Fibroblast of mammary gland (primary cell): ENCODE results near the gene ERC1.
A peak's percentile ranks its signal among the peaks of the same experiment; 100 is the strongest.

ENCODE experiments used
- DNase-seq: peaks from one replicate; pipeline ENCODE4 v3.0.0-alpha.2; 2010; ENCODE audit warnings: low read depth
- H3K4me3 ChIP-seq: 2 replicates; pipeline ENCODE4 v1.5.1; 2011; ENCODE audit warnings: low read depth, mild to moderate bottlenecking, low read length, moderate library complexity; ENCODE audit not compliant: control insufficient read depth
- CTCF ChIP-seq: conservative IDR thresholded peaks from 2 replicates; pipeline ENCODE4 v1.5.1; 2011; ENCODE audit warnings: low read depth, low read length, inconsistent platforms; ENCODE audit not compliant: control insufficient read depth, insufficient read depth

Gene ERC1

DNA sequence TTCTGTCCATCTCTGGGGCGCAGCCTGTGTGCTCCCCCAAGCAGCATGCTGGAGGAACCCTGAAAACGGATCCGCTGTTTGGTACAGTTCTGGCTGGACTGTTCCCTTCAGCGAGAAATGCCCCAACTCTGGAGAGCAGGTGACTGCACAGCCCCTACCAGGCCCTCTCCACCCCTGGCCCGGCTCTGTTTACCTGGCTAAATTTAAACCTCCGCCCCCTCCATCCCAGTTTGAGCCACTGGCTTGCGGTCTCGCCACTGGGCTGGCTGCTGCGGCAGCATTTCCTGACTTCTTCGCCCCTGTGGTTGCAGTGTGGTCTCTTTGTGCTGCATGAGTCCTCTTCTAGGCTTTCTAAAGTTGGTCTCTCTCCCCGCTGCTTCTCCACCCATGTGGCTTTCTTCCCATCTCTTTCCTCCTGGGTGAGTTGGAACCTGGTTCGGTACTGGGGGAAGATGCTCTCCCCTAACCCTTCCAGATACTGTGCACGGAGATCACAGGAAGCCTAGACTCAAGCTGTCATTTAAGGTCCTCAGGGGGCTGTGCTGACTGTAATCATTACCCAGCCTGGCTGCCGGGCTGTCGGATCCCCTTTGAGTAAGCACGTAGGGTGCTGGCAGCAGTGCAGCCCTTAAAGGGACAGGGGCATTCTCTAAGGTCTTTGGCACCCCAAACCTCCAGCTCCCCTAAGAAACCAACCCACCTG, 542.7 kb downstream of the ERC1 start:
- peak; percentile 44 for DNase-seq
- H3K4me3 ChIP-seq = peak overlapping the region; percentile 79
- TF ChIP-seq CTCF = no peak

DNA sequence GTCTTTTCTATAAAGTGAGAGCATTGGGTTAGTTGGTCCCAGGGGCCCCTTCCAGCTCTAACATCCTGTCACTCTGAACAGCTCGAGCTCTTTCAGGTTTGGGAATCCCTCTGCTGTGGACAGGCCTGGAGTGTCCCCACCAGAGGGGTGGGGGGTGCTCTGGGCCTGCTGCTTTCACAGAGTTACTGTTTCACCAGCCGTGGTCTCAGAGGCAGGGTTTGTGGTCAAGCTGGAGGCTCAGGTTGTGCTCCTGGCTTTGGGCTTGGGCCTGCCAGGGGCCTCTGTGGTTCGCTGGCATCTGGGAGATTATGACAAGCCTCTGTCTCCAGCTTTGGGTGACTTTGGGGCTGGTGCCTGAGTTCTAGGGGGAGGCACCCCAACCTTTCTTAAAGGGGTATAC, 543.7 kb downstream of the ERC1 start:
- no peak for TF ChIP-seq CTCF
- no peak for DNase-seq
- peak overlapping the region; percentile 1 for H3K4me3 ChIP-seq

DNA sequence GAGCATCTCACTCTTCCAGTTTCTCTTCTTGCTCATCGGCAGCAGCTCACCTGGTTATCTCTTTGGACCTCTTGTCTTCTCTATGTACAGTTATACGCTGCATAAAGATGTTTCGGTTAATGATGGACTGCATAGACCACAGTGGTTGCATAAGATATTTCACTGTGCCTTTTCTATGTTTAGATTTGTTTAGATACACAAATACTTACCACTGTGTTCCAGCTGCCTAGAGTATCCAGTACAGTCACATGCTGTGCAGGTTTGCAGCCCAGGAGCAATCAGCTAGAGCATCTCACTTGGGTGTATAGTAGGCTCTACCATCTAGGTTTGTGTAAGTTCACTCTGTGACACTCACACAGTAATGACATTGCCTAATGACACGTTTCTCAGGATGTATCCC, 545.8 kb downstream of the ERC1 start:
- H3K4me3 ChIP-seq = no peak overlapping the region
- TF ChIP-seq CTCF = no peak
- DNase-seq = no peak

- no peak for TF ChIP-seq CTCF
- DNase-seq = no peak
- no peak overlapping the region for H3K4me3 ChIP-seq
Measured at GRCh38 chr12:1539135-1539534, 548.1 kb downstream of the ERC1 start.

- H3K4me3 ChIP-seq = no peak overlapping the region
- peak; percentile 77 for DNase-seq
- no peak for TF ChIP-seq CTCF
Measured at GRCh38 chr12:1540690-1541089, 549.7 kb downstream of the ERC1 start.

GRCh38 chr12:1542599-1542998, 551.6 kb downstream of the ERC1 start:
- DNase-seq = no peak
- no peak for TF ChIP-seq CTCF
- H3K4me3 ChIP-seq = no peak overlapping the region

DNA sequence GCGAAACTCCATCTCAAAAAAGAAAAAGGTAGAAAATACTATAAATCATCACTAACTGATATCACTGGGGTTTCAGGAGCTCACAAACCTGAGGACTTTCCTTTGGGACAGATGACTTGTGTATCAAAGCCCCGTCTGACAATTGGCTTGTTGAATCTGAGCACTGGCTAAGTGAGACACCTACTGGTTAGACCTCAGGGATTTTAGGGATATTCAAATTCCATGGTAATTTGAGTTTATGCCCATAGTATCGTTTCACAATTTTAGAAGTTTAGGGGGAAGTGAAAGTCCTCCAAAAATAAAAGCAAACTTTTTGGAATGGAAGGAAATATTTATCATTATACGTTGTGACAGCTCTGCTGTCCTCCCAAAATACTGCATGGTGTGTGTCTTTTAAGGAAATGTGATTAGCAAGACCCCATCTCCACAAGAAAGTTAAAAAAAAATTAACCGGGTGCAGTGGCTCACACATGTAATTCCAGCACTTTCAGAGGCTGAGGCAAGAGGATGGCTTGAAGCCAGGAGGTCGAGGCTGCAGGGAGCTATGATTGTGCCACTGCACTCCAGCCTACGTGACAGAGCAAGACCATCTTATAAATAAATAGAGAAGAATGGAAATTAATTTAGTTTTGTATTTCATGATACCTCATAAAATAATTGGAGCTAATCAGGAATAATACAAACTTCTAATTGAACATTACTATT, 554.1 kb downstream of the ERC1 start:
- peak; percentile 66 for DNase-seq
- H3K4me3 ChIP-seq = no peak overlapping the region
- peak; percentile 47 for TF ChIP-seq CTCF
